Uterus (tissue), 2 donors: ENCODE results near the gene RSPO4.

Experiments
- POLR2A ChIP-seq, 2 donors: fragments of 450-650 bp; IDR thresholded peaks; one replicate each; pipeline ENCODE4 v1.6.1; 2016; ENCODE audit warnings: antibody characterized with exemption in 2 of 2, mild to moderate bottlenecking in 1 of 2, moderate library complexity in 1 of 2
- TF ChIP-seq, protein P1 (sequence below), 4 experiments: fragments of 200-600 bp in 2 of 4; fragments of 450-650 bp in 2 of 4; sonication (generic) in 2 of 4; IDR thresholded peaks; one replicate each; pipeline ENCODE4 v1.5.1; 2016 to 2019; ENCODE audit warnings: antibody characterized with exemption in 4 of 4, mild to moderate bottlenecking in 2 of 4, moderate library complexity in 1 of 4

DNA sequence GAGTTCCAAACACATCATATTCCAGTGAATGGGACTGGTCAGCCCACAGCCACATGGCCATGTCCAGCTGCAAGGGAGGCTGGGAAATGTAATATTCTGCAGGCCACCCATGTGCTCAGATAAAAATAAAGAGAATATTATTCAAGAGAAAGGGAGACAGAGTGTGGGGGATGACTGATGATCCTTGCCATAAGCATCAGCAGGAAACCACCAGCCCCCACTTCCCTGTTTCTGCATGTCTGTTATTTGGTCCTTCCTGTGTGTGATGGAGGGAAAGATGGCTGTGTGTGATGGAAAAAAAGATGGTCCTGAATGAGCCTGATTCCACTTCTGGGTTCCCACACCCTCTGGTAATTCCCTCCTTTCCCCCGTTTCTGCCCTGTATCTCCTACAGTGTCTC lies 13.1 kb upstream of the RSPO4 start:
- no peak for TF ChIP-seq POLR2A (IDR thresholded peaks at IDR 0.05)
- TF ChIP-seq, protein P1, sequence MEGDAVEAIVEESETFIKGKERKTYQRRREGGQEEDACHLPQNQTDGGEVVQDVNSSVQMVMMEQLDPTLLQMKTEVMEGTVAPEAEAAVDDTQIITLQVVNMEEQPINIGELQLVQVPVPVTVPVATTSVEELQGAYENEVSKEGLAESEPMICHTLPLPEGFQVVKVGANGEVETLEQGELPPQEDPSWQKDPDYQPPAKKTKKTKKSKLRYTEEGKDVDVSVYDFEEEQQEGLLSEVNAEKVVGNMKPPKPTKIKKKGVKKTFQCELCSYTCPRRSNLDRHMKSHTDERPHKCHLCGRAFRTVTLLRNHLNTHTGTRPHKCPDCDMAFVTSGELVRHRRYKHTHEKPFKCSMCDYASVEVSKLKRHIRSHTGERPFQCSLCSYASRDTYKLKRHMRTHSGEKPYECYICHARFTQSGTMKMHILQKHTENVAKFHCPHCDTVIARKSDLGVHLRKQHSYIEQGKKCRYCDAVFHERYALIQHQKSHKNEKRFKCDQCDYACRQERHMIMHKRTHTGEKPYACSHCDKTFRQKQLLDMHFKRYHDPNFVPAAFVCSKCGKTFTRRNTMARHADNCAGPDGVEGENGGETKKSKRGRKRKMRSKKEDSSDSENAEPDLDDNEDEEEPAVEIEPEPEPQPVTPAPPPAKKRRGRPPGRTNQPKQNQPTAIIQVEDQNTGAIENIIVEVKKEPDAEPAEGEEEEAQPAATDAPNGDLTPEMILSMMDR (IDR thresholded peaks at IDR 0.05), result no peak
